ENCODE results near the gene RUNX2. TPM values are rescaled to one million over a fixed set of nuclear protein-coding genes. Genes with fewer than 3 reads are reported as not detected.

Gene RUNX2
- total and polyA plus RNA-seq, 2 experiments from 2014 or later: 0.66 to 1.7 TPM

DNA sequence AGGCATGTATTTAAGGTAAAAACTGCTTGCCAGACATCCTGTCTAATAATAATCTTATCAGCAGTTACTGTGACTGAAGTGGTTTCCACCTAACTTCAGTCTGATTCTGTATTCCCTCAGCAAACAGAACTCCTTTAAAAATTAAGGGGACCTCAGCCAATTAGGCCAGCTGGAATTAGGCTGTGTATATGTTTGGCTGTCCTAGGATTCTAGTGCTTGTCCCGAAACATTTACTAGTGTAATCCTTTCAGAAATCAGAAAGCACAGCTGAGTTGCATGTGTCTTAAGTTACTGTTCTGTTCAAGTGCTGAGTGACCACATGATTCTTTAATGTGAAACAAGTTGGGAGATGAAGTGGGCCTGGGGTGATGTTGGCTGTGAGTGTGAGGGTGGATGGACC is 170.5 kb downstream of the RUNX2 start:
- no peaks in the 10 kb centered on the region for H3K4me1 ChIP-seq (ENCODE audit: insufficient read depth)
- no peaks in the 10 kb centered on the region for H3F3A ChIP-seq (replicated peaks; ENCODE audit: low read depth)
- H3K27ac Mint-ChIP-seq: no peak overlapping the region
- no peak overlapping the region for H3K27ac ChIP-seq (ENCODE audit: low read depth)
- no peaks in the 10 kb centered on the region for H3K27me3 Mint-ChIP-seq (ENCODE audit: insufficient read depth, low read depth, poor library complexity)
- H3K79me2 ChIP-seq (replicated peaks; ENCODE audit: insufficient read depth): no peaks in the 10 kb centered on the region
- TF ChIP-seq ZNF114 (CRISPR knock-in tag; IDR thresholded peaks at IDR 0.05) (no peak), ZNF331 (CRISPR knock-in tag; IDR thresholded peaks at IDR 0.05; ENCODE audit: low read depth) (no peak), EZH2 (IDR thresholded peaks at IDR 0.05; ENCODE audit: low read depth, unreplicated experiment) (no peak), POLR2AphosphoS5 (IDR thresholded peaks at IDR 0.05; ENCODE audit: low read depth) (no peak), JUNB (IDR thresholded peaks at IDR 0.05; ENCODE audit: unreplicated experiment) (no peak), NANOG (IDR thresholded peaks at IDR 0.05; ENCODE audit: borderline replicate concordance) (no peak), CTCF (conservative IDR thresholded peaks at IDR 0.05; ENCODE audit: low read depth in 2 of 2) (no peak), ZNF462 (CRISPR knock-in tag; IDR thresholded peaks at IDR 0.05) (no peak), CREB1 (CRISPR knock-in tag; IDR thresholded peaks at IDR 0.05; ENCODE audit: low read depth) (no peak), EZH2phosphoT487 (IDR thresholded peaks at IDR 0.05; ENCODE audit: unreplicated experiment) (no peak), STAT1 (IDR thresholded peaks at IDR 0.05; ENCODE audit: unreplicated experiment) (no peak)
- TF ChIP-seq, protein P1, sequence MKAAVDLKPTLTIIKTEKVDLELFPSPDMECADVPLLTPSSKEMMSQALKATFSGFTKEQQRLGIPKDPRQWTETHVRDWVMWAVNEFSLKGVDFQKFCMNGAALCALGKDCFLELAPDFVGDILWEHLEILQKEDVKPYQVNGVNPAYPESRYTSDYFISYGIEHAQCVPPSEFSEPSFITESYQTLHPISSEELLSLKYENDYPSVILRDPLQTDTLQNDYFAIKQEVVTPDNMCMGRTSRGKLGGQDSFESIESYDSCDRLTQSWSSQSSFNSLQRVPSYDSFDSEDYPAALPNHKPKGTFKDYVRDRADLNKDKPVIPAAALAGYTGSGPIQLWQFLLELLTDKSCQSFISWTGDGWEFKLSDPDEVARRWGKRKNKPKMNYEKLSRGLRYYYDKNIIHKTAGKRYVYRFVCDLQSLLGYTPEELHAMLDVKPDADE (IDR thresholded peaks at IDR 0.05): no peak
- TF ChIP-seq, protein P2, sequence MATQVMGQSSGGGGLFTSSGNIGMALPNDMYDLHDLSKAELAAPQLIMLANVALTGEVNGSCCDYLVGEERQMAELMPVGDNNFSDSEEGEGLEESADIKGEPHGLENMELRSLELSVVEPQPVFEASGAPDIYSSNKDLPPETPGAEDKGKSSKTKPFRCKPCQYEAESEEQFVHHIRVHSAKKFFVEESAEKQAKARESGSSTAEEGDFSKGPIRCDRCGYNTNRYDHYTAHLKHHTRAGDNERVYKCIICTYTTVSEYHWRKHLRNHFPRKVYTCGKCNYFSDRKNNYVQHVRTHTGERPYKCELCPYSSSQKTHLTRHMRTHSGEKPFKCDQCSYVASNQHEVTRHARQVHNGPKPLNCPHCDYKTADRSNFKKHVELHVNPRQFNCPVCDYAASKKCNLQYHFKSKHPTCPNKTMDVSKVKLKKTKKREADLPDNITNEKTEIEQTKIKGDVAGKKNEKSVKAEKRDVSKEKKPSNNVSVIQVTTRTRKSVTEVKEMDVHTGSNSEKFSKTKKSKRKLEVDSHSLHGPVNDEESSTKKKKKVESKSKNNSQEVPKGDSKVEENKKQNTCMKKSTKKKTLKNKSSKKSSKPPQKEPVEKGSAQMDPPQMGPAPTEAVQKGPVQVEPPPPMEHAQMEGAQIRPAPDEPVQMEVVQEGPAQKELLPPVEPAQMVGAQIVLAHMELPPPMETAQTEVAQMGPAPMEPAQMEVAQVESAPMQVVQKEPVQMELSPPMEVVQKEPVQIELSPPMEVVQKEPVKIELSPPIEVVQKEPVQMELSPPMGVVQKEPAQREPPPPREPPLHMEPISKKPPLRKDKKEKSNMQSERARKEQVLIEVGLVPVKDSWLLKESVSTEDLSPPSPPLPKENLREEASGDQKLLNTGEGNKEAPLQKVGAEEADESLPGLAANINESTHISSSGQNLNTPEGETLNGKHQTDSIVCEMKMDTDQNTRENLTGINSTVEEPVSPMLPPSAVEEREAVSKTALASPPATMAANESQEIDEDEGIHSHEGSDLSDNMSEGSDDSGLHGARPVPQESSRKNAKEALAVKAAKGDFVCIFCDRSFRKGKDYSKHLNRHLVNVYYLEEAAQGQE (IDR thresholded peaks at IDR 0.05; ENCODE audit: unreplicated experiment): no peak
- H3K9me2 ChIP-seq (ENCODE audit: insufficient read depth): peaks cover 6% of the 10 kb centered on the region; the same call in 1 of the 2 replicates
- no peaks in the 10 kb centered on the region for H3K9me3 Mint-ChIP-seq
- ATAC-seq: no peak
- peaks cover 2% of the 10 kb centered on the region; the same call in 2 of the 3 replicates for H3K4me1 Mint-ChIP-seq
- H3K27me3 ChIP-seq (ENCODE audit: insufficient read depth): no peaks in the 10 kb centered on the region
- no peaks in the 10 kb centered on the region for H3K36me3 ChIP-seq (ENCODE audit: insufficient read depth)
- no peaks in the 10 kb centered on the region for H3K36me3 Mint-ChIP-seq (ENCODE audit: low read depth)
- no peak overlapping the region for H3K4me2 ChIP-seq
- no peak for DNase-seq (ENCODE audit: low spot score)
- no peak overlapping the region for H2AFZ ChIP-seq
- H4K20me1 ChIP-seq (replicated peaks; ENCODE audit: insufficient read depth): no peaks in the 10 kb centered on the region
- no peak overlapping the region for H3K4me3 Mint-ChIP-seq
- no peak overlapping the region for H3K4me3 ChIP-seq
